Ramos (cell line): ENCODE results near the gene CDC42EP5.

Source experiments
- in situ Hi-C: fragments of 300-500 bp; cut with MboI; formaldehyde crosslinking; loops from one replicate; pipeline ENCODE4 v1.14.3; 2022; ENCODE audit warnings: low sequenced_read_pairs; ENCODE audit not compliant: unreplicated experiment

CDC42EP5 gene

GRCh38 chr19:54429545-54430227 lies 43.4 kb downstream of the CDC42EP5 start:
- in situ Hi-C loops: no loop called here

DNA sequence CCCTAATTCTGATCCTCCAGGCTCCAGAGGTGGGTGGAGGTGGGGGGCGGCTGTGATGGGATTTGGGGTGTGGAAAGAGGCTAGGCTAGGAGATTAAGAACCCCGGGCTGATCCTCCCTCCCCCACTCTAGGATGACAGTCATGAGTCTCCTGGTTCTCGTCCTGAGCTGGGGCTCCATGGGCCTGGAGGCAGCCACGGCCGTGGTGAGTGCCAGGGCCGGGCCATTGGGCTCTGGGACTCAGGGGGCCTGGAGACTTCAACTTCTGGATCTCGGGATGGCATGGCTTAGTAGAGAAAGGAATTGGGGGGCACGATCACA lies 44.0 kb downstream of the CDC42EP5 start:
- in situ Hi-C loops: no loop called here

DNA sequence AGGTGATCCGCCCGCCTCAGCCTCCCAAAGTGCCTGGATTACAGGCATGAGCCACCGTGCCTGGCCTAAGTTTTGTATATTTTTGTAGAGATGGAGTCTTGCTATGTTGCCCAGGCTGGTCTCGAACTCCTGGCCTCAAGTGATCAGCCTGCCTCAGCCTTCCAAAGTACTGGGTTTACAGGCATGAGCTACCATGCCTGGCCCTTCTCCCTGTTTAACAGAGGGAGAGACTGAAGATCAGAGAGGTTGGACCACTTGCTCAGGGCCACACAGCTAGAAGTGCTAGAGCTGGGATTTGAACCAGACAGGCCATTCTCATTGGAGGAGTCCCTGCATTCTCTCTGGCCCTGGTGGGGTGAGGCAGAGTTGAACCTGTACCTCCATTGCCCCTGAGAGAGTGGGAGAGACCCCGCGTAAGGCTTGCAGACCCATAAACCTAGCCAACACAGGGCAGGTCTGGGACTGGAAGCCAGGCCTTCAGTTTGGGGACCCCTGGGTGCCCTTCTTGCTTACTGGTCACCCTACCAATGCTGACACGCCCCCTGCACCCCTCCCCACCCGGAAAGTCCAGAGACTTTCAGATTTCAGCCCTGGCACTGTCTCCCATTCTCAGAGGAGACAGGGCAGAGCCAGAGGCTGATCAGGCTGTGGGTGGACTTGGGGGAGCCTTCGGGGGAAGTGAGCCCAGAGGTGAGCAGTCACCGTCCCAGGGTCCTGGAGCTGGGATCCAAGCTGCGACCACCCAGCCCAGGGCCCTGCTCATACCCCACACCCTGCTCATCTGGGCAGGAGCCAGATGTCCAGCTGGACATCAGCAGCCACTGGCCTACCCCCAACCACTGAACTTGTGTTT lies 44.5 kb downstream of the CDC42EP5 start:
- in situ Hi-C loops: no loop called here

DNA sequence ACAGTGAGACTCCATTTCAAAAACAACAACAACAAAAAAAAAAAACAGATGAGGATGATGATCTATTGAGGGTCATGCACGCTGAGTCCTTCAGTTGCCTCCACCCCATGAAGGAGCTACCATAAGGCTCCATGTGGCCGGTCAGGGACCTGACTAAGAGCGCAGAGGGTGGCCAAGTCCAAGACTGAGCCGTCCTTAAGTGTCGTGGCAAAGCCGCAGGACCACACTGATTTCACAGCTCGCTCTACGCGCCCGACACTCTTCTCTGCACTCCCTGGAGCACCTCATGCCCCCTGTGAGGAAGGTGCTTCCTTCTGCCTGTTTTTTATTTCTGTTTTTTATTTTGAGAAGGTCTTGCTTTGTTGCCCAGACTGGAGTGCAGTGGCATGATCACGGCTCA lies 45.5 kb downstream of the CDC42EP5 start:
- in situ Hi-C loops: no loop called here

- in situ Hi-C loops: no loop called here
Observed at GRCh38 chr19:54426291-54426931, 46.7 kb downstream of the CDC42EP5 start.

DNA sequence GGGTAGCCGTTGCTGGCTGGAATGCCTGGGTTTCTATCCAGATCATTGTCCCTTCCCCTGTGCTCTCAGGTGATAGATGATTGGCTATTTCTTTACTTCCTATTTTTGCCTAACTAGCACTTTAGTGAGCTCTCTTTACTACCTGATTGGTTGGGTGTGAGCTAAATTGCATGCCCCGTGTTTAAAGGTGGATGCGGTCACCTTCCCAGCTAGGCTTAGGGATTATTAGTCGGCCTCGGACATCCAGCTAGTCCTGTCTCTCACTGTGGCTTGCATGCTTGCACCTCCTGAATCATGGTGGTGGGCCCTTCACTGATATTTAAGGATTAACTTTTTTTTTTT lies 47.7 kb downstream of the CDC42EP5 start:
- in situ Hi-C loops: no loop called here

GRCh38 chr19:54424660-54425381 lies 48.3 kb downstream of the CDC42EP5 start:
- in situ Hi-C loops: no loop called here

DNA sequence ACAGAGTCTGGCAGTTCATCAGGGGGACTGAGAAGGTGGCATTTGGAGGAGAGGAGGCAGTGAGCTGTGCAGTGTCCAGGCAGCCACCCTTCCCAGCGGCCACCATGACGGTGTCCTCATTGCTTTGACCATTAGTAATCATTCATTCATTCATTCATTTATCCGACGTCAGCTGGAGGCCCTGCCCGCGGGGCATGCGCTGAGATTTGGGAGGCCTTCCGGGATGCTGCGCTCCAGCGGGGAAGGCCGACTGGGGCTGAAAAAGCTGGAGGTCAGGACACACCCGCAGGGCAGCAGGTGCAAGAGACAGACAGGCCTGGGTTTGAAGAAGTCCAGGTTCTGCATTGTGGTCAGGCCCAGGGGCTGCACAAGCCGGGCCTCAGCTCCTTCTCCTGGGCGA lies 48.9 kb downstream of the CDC42EP5 start:
- in situ Hi-C loops: no loop called here

GRCh38 chr19:54422136-54422535 lies 51.0 kb downstream of the CDC42EP5 start:
- in situ Hi-C loops: no loop called here

DNA sequence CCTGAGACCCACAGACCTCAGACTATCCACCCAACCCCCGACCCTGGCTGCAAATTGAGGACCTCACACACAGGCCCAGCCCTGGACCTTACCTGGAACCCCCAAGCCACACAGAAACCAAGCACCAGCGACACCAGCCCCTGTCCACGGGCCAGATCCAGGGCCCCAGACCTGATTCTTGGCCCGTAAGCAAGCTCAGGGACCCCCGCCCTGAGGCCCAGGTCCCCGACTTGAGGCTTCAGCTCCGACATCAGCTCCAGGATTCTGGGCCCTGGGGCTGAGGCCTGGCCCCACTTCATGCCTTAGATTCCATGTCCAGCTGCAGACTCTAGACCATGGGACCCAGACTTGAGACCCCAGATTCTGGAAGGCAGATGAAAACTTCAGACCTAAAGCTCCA lies 51.6 kb downstream of the CDC42EP5 start:
- in situ Hi-C loops: no loop called here

DNA sequence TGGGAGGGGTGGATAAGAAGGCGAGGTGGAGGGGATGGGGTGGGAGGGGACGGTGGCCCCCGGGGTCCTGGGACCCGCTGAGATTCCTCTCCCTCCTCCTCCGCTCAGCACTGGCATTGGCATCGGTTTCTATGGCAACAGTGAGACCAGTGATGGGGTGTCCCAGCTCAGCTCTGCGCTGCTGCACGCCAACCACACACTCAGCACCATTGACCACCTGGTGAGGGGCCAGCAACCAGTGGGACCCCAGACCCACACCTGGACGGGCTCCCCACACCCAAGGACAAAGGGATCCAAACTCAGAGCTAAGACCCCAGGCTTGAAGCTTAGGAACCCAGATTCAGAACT lies 52.0 kb downstream of the CDC42EP5 start:
- in situ Hi-C loops: no loop called here

DNA sequence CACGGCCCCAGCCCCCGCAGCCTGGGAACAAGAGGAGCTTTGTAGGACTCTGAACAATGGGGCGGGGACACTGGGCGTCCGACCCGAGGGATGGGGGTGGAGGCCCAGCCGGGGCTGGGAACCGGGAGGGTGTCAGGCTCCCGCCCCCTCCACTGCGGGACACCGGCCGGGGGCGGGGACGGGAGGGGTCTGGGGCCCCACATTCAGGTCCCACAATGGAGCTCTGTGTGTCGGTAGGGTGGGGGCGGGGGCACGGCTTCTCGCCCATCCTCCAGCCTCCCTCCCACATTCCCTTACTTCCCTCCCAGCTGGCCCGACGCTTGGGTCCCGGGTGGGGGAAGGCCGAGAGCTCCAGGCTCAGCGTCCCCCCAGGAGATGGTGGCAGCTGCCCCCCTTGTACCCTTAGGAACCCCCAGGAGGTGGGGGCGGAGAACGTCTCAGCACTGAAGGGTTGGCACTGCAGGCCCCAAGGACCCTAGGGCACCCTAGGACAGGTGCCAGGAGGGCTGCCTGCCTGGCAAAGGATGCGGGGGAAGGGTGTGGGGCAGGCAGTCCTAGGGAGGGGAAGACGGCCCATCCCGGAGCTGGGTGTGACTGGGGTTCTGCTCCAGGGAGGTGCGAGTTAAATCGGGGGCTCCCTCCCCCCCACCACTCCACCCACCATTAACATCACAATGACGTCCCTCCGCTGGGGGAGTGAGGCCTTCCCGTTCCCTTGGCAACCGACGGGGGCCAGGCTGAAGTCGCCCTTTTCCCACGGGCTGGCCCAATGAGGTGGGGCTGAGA lies 52.5 kb downstream of the CDC42EP5 start:
- in situ Hi-C loops: no loop called here

DNA sequence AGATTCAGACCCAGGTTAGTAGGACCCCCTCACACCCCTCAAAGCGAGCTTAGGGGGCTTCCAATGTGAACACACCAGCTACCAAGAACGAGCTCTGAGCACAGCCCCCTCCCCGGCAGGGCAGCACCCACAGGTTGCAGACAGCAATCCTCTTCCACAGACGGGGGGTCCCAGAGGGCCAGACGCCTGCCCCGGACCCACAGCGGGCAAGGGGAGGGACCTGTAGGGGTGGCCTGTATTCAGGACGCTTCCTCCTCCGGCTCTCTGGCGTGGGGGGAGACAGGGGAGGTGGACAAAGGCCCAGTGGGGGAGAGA lies 53.1 kb downstream of the CDC42EP5 start:
- in situ Hi-C loops: no loop called here

DNA sequence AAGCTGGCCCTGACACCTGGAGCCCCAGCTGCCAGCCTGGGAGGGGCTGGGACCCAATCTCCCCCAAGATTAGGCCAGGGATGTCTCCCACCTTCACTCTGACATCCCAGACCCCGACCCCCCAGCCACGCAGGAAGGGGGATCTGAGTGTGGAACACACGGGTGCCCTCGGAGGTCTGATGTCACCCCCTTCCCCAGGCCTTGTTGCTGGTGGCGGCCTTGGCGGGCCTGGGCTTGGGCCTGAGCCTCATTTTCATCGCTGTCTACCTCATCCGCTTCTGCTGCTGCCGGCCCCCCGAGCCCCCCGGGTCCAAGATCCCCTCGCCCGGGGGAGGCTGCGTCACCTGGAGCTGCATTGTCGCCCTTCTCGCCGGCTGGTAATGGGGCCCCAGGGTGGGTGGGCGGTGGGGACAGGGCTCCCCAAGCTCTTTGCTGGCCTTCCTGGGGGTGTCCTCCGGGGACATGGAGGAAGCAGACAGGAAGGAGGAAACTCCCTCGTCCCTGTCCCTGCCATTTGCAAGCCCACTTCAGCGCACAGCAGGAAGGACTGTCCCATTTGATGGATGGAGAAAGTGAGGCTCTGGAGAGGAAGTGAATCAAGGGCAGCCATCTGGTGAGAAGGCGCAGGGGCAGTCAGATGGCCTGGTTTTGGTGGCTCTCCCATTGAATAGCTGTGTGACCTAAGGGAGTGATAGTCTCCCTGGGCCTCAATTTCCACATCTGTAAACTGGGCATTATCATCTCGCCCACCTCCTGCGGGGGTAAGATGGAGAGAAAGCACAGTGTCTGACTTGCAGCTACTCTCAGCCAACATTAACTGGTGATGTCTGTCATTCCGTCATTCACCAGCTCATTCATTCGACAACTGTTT lies 53.9 kb downstream of the CDC42EP5 start:
- in situ Hi-C loops: no loop called here

DNA sequence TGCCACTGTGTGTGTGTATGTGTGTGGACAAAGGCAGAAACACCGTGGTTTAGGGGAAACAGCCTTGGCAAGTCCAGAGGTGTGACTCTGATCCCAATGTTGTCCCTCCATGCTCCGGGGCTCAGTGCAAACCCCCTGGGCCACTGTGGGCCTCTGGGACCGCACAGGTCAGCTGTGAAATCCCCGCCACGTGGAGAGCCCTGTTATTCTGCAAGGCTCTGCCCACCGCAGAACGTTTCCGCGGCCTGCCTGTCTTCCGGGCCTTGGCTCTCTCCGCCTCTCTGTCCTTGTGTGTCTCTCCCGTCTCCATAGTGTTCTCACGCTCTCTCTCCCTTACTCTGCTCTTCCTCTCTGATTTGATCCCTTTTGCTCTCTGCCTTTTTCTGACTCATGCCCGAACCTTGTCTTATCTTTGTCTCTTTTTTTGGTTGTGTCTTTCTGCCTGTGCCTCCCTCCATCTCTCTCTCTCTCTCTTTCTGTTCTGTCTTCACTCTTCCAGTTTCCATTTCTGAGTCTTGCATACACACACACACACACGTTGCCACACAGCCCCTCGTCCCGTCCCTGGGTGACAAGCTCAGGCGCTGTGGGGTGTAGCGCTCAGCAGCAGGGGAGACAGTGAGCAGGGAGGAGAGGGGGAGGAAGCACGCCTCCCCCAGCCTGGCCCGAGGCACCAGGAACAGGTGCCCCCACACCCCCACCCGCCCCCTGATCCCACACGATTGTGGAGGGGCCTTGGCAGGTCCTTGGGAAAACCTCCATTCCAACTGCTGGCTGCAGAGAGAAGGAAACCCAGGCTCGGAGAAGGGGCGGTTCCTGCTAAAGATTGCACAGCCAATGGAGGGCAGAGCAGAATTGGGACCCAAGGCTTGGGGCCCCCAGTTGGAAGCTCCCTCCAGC lies 54.8 kb downstream of the CDC42EP5 start:
- in situ Hi-C loops: no loop called here

DNA sequence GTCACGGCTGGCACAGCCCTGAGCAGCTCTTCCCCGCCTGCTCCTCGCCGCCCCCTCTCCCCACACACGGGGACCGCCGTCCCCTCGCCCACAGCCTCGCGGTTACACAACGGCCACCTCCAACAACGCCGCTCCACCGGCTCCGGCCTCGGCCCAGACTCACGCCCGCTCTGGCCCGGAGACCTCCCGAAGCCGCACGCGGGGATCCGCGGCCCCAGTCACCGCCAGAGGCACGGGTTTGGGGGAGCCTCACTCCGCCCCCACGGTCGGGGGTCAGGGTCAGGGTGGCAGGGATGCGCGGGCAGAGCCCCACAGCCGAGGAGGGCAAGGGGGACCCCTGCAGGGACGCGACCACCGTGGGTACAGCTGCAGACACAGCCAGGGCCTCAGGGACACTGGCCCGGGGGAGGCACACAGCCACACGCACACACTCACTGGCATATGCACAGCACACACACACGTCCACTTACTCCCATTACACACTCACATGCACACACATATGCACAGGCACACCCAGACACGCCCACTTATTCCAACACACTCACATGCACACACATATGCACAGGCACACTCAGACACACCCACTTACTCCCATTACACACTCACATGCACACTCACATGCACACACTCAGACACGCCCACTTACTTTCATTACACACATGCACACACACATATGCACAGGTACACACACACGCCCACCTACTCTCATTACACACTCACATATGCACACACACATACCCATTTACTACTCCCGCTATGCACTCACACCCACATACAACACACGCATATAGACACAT lies 56.2 kb downstream of the CDC42EP5 start:
- in situ Hi-C loops: no loop called here

- in situ Hi-C loops: no loop called here
Observed at GRCh38 chr19:54415901-54416673, 57.0 kb downstream of the CDC42EP5 start.
